Measurements from ENCODE around the gene ZSCAN23.

Gene ZSCAN23

GRCh38 chr6:28399350-28400121, 43.8 kb downstream of the ZSCAN23 start, which contains the start of gene ZSCAN12:
Gene ZSCAN12, minus strand, starts transcription at chr6:28399747. Its CDS starts 1,342 bp downstream, at chr6:28398405.
- Histone ChIP-seq H3K4me3 (ENCODE audit: low read depth, low read length) (peak within 1 kb of the TSS; percentile 72), H3K27ac (ENCODE audit: extremely low read depth, low read depth, low read length) (peak within 1 kb of the TSS; percentile 75), H3K4me1 (ENCODE audit: control insufficient read depth, insufficient read depth, low read length) (0 out of 2 replicates have a peak, but pooled peaks cover 4% of the 10 kb centered on the region), H3K9me3 (ENCODE audit: control insufficient read depth, insufficient read depth, low read depth, low read length) (no peaks in the 10 kb centered on the region), H3K36me3 (ENCODE audit: control insufficient read depth in 2 of 2, insufficient read depth in 1 of 2, low read length in 2 of 2) (peaks cover 18 to 34% of the 10 kb centered on the region in 2 experiments; a peak in 2 of 3 replicates)
- POLR2A ChIA-PET: interaction anchor here (0.8 to 2.0 kb wide), 5 partner anchors 10 to 590 kb away, joined by 3 to 7 read pairs (median 4); partner anchors contain the start of genes ZSCAN16 and ZSCAN23
- CTCF ChIA-PET: interaction anchor here (0.5 to 1.1 kb wide), 4 partner anchors 19 to 312 kb away, joined by 3 to 6 read pairs (median 4); no protein-coding TSS in a partner anchor
- TF ChIP-seq HOXC10 (CRISPR knock-in tag; IDR thresholded peaks at IDR 0.05) (0 out of 2 replicates have a peak, but pooled peaks have one; percentile 35), ZNF223 (tag by site-specific recombination; IDR thresholded peaks at IDR 0.05) (no peak), ZNF138 (tag by site-specific recombination; IDR thresholded peaks at IDR 0.05; ENCODE audit: borderline replicate concordance) (no peak), PBX3 (CRISPR knock-in tag; IDR thresholded peaks at IDR 0.05) (no peak), ZNF23 (tag by site-specific recombination; IDR thresholded peaks at IDR 0.05; ENCODE audit: borderline replicate concordance) (no peak), KLF1 (tag by site-specific recombination; IDR thresholded peaks at IDR 0.05) (no peak), CTCF (tag by site-specific recombination; IDR thresholded peaks at IDR 0.05) (peak; percentile 94; the same call in 1 of the 2 replicates), YY1 (tag by site-specific recombination; IDR thresholded peaks at IDR 0.05) (peak; percentile 82; the same call in 1 of the 2 replicates), ZNF48 (tag by site-specific recombination; IDR thresholded peaks at IDR 0.05) (no peak), ZNF843 (tag by site-specific recombination; IDR thresholded peaks at IDR 0.05) (peak; percentile 61), SP3 (tag by site-specific recombination; IDR thresholded peaks at IDR 0.05) (peak; percentile 63)
- TF ChIP-seq, protein P1, sequence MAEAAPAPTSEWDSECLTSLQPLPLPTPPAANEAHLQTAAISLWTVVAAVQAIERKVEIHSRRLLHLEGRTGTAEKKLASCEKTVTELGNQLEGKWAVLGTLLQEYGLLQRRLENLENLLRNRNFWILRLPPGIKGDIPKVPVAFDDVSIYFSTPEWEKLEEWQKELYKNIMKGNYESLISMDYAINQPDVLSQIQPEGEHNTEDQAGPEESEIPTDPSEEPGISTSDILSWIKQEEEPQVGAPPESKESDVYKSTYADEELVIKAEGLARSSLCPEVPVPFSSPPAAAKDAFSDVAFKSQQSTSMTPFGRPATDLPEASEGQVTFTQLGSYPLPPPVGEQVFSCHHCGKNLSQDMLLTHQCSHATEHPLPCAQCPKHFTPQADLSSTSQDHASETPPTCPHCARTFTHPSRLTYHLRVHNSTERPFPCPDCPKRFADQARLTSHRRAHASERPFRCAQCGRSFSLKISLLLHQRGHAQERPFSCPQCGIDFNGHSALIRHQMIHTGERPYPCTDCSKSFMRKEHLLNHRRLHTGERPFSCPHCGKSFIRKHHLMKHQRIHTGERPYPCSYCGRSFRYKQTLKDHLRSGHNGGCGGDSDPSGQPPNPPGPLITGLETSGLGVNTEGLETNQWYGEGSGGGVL (tag by site-specific recombination; IDR thresholded peaks at IDR 0.05): no peak
- TF ChIP-seq, protein P2, sequence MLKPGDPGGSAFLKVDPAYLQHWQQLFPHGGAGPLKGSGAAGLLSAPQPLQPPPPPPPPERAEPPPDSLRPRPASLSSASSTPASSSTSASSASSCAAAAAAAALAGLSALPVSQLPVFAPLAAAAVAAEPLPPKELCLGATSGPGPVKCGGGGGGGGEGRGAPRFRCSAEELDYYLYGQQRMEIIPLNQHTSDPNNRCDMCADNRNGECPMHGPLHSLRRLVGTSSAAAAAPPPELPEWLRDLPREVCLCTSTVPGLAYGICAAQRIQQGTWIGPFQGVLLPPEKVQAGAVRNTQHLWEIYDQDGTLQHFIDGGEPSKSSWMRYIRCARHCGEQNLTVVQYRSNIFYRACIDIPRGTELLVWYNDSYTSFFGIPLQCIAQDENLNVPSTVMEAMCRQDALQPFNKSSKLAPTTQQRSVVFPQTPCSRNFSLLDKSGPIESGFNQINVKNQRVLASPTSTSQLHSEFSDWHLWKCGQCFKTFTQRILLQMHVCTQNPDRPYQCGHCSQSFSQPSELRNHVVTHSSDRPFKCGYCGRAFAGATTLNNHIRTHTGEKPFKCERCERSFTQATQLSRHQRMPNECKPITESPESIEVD (tag by site-specific recombination; IDR thresholded peaks at IDR 0.05): no peak
- TF ChIP-seq, protein P3, sequence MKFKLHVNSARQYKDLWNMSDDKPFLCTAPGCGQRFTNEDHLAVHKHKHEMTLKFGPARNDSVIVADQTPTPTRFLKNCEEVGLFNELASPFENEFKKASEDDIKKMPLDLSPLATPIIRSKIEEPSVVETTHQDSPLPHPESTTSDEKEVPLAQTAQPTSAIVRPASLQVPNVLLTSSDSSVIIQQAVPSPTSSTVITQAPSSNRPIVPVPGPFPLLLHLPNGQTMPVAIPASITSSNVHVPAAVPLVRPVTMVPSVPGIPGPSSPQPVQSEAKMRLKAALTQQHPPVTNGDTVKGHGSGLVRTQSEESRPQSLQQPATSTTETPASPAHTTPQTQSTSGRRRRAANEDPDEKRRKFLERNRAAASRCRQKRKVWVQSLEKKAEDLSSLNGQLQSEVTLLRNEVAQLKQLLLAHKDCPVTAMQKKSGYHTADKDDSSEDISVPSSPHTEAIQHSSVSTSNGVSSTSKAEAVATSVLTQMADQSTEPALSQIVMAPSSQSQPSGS (tag by site-specific recombination; IDR thresholded peaks at IDR 0.05; ENCODE audit: low read depth): no peak
- TF ChIP-seq, protein P4, sequence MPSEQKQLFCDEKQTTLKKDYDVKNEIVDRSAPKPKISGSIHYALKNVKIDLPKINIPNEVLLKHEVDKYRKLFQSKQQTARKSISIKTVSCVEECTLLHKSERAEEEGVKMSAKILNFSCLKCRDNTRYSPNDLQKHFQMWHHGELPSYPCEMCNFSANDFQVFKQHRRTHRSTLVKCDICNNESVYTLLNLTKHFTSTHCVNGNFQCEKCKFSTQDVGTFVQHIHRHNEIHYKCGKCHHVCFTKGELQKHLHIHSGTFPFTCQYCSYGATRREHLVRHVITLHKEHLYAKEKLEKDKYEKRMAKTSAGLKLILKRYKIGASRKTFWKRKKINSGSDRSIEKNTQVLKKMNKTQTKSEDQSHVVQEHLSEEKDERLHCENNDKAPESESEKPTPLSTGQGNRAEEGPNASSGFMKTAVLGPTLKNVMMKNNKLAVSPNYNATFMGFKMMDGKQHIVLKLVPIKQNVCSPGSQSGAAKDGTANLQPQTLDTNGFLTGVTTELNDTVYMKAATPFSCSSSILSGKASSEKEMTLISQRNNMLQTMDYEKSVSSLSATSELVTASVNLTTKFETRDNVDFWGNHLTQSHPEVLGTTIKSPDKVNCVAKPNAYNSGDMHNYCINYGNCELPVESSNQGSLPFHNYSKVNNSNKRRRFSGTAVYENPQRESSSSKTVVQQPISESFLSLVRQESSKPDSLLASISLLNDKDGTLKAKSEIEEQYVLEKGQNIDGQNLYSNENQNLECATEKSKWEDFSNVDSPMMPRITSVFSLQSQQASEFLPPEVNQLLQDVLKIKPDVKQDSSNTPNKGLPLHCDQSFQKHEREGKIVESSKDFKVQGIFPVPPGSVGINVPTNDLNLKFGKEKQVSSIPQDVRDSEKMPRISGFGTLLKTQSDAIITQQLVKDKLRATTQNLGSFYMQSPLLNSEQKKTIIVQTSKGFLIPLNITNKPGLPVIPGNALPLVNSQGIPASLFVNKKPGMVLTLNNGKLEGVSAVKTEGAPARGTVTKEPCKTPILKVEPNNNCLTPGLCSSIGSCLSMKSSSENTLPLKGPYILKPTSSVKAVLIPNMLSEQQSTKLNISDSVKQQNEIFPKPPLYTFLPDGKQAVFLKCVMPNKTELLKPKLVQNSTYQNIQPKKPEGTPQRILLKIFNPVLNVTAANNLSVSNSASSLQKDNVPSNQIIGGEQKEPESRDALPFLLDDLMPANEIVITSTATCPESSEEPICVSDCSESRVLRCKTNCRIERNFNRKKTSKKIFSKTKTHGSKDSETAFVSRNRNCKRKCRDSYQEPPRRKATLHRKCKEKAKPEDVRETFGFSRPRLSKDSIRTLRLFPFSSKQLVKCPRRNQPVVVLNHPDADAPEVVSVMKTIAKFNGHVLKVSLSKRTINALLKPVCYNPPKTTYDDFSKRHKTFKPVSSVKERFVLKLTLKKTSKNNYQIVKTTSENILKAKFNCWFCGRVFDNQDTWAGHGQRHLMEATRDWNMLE (tag by site-specific recombination; conservative IDR thresholded peaks at IDR 0.05; ENCODE audit: low read depth): peak; percentile 96
- TF ChIP-seq, protein P5, sequence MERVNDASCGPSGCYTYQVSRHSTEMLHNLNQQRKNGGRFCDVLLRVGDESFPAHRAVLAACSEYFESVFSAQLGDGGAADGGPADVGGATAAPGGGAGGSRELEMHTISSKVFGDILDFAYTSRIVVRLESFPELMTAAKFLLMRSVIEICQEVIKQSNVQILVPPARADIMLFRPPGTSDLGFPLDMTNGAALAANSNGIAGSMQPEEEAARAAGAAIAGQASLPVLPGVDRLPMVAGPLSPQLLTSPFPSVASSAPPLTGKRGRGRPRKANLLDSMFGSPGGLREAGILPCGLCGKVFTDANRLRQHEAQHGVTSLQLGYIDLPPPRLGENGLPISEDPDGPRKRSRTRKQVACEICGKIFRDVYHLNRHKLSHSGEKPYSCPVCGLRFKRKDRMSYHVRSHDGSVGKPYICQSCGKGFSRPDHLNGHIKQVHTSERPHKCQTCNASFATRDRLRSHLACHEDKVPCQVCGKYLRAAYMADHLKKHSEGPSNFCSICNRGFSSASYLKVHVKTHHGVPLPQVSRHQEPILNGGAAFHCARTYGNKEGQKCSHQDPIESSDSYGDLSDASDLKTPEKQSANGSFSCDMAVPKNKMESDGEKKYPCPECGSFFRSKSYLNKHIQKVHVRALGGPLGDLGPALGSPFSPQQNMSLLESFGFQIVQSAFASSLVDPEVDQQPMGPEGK (tag by site-specific recombination; IDR thresholded peaks at IDR 0.05): peak; percentile 87
